ENCODE data around the gene SEMA5A.
A peak's percentile ranks its signal among the peaks of the same experiment; 100 is the strongest.

Gene SEMA5A

GRCh38 chr5:9283473-9283872 lies 262.4 kb downstream of the SEMA5A start:
- TF ChIP-seq, protein P1, sequence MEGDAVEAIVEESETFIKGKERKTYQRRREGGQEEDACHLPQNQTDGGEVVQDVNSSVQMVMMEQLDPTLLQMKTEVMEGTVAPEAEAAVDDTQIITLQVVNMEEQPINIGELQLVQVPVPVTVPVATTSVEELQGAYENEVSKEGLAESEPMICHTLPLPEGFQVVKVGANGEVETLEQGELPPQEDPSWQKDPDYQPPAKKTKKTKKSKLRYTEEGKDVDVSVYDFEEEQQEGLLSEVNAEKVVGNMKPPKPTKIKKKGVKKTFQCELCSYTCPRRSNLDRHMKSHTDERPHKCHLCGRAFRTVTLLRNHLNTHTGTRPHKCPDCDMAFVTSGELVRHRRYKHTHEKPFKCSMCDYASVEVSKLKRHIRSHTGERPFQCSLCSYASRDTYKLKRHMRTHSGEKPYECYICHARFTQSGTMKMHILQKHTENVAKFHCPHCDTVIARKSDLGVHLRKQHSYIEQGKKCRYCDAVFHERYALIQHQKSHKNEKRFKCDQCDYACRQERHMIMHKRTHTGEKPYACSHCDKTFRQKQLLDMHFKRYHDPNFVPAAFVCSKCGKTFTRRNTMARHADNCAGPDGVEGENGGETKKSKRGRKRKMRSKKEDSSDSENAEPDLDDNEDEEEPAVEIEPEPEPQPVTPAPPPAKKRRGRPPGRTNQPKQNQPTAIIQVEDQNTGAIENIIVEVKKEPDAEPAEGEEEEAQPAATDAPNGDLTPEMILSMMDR (conservative IDR thresholded peaks at IDR 0.05; ENCODE audit: low read length), result no peak
- H3K4me3 ChIP-seq (ENCODE audit: low read length), result no peak overlapping the region
- DNase-seq (ENCODE audit: low read depth), result no peak

GRCh38 chr5:9283021-9283420 lies 262.9 kb downstream of the SEMA5A start:
- DNase-seq (ENCODE audit: low read depth), result peak; percentile 66
- TF ChIP-seq, protein P1 (conservative IDR thresholded peaks at IDR 0.05; ENCODE audit: low read length), result no peak
- H3K4me3 ChIP-seq (ENCODE audit: low read length), result no peak overlapping the region

DNA sequence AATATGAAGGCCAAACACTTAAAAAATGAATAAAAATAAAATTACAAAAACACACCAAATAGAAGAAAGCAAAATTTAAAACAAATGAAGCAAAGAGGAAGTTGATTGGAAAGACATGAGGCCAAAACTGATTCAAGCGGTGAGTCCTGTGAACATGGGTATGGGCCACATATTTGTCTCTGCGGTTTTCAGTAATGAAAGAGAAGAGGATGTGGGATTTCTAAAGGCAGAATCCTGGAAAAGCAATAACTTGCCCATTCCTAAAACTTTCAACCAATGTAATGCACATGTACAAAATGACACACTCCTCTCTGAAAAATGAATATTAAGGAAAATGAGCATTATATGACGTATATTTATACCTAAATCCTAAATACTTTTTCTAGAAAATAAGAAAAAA lies 263.7 kb downstream of the SEMA5A start:
- DNase-seq (ENCODE audit: low read depth), result peak; percentile 59
- TF ChIP-seq, protein P1 (conservative IDR thresholded peaks at IDR 0.05; ENCODE audit: low read length), result no peak
- H3K4me3 ChIP-seq (ENCODE audit: low read length), result no peak overlapping the region

GRCh38 chr5:9279774-9280173 lies 266.1 kb downstream of the SEMA5A start:
- no peak overlapping the region for H3K4me3 ChIP-seq (ENCODE audit: low read length)
- TF ChIP-seq, protein P1 (conservative IDR thresholded peaks at IDR 0.05; ENCODE audit: low read length), result no peak
- no peak for DNase-seq (ENCODE audit: low read depth)

- TF ChIP-seq, protein P1 (conservative IDR thresholded peaks at IDR 0.05; ENCODE audit: low read length), result no peak
- no peak overlapping the region for H3K4me3 ChIP-seq (ENCODE audit: low read length)
Measured at GRCh38 chr5:9278921-9279603, 266.8 kb downstream of the SEMA5A start.

GRCh38 chr5:9269014-9269413 lies 276.9 kb downstream of the SEMA5A start:
- DNase-seq (ENCODE audit: low read depth), result no peak
- H3K4me3 ChIP-seq (ENCODE audit: low read length), result no peak overlapping the region
- TF ChIP-seq, protein P1 (conservative IDR thresholded peaks at IDR 0.05; ENCODE audit: low read length), result no peak

More at GRCh38 chr5:9278921-9279603, 266.8 kb downstream of the SEMA5A start:
- no peak for DNase-seq (ENCODE audit: low read depth)

GRCh38 chr5:9268226-9268625 lies 277.6 kb downstream of the SEMA5A start:
- DNase-seq (ENCODE audit: low read depth), result no peak
- no peak overlapping the region for H3K4me3 ChIP-seq (ENCODE audit: low read length)
- TF ChIP-seq, protein P1 (conservative IDR thresholded peaks at IDR 0.05; ENCODE audit: low read length), result no peak
